Stimulated activated CD8-positive, alpha-beta memory T cell treated with anti-CD3 and anti-CD28 coated beads, Interleukin-12 subunit alpha, Interleukin-12 subunit beta, amount 100 ng/mL, for 4 hours (primary cell): ENCODE results near the gene CMIP.
"Not testable (repeated sequence)": the region's sequence is repeated elsewhere in the genome, so short reads cannot be mapped to it uniquely, and the experiment has no call there.

ENCODE experiments used
- DNase-seq: peaks from one replicate; pipeline ENCODE4 v3.0.0-alpha.2; 2020; ENCODE audit warnings: low read depth

The CMIP gene

GRCh38 chr16:81421536-81421935, 23.1 kb upstream of the CMIP start:
- DNase-seq = no peak

GRCh38 chr16:81422153-81422552, 22.5 kb upstream of the CMIP start:
- not testable (repeated sequence) for DNase-seq

- DNase-seq = no peak
Observed at GRCh38 chr16:81424771-81425170, 19.8 kb upstream of the CMIP start.

GRCh38 chr16:81427219-81427618, 17.4 kb upstream of the CMIP start:
- DNase-seq = no peak

- no peak for DNase-seq
Observed at GRCh38 chr16:81429045-81429521, 15.5 kb upstream of the CMIP start.

GRCh38 chr16:81431554-81432353, 12.9 kb upstream of the CMIP start:
- DNase-seq = no peak

- no peak for DNase-seq
Observed at GRCh38 chr16:81432937-81433557, 11.6 kb upstream of the CMIP start.

GRCh38 chr16:81435103-81435502, 9.5 kb upstream of the CMIP start:
- no peak for DNase-seq

GRCh38 chr16:81435567-81435966, 9.0 kb upstream of the CMIP start:
- DNase-seq = no peak

- DNase-seq = no peak
Observed at GRCh38 chr16:81436386-81436785, 8.2 kb upstream of the CMIP start.

GRCh38 chr16:81437865-81438264, 6.7 kb upstream of the CMIP start:
- no peak for DNase-seq

GRCh38 chr16:81440888-81441761, 3.5 kb upstream of the CMIP start:
- no peak for DNase-seq

GRCh38 chr16:81442220-81442915, 2.2 kb upstream of the CMIP start:
- no peak for DNase-seq

- DNase-seq = no peak
Observed at GRCh38 chr16:81442916-81443687, 1.5 kb upstream of the CMIP start.

GRCh38 chr16:81443688-81444447, 740 bp upstream of the CMIP start:
- no peak for DNase-seq

GRCh38 chr16:81445143-81445961, 744 bp downstream of the CMIP start:
- no peak for DNase-seq

- no peak for DNase-seq
Observed at GRCh38 chr16:81445966-81446906, 1.6 kb downstream of the CMIP start.

- DNase-seq = no peak
Observed at GRCh38 chr16:81446907-81447268, 2.3 kb downstream of the CMIP start.
